ENCODE measurements around the gene TFF3. TPM values are rescaled to one million over a fixed set of nuclear protein-coding genes. Genes with fewer than 3 reads are reported as not detected.

Gene TFF3
- total and polyA plus RNA-seq, 2 of the 13 experiments (the other 11 are each of a cell fraction or from before 2014, with no cell fraction given), result 14.2 to 26.9 TPM

DNA sequence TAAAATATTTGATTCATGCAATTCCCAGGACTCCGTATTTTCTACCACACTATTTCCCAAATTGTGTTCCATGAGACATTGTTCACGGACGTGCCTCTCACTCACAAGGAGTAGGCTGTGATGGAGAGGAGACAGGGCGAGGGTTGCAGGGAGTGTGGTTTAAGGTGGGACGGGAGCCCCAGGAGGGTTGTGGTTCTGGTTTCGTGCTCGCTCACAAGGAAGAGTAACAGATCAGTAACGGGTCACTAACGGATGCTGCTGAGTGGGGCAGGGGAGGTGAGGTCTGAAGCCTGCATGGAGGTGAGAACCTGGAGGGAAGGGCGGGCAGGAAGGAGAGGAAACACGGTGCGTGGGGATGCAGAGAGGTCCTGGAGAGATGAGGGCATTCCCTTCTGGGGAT, 28.8 kb downstream of the TFF3 start (continued):
- TF ChIP-seq, protein P1, sequence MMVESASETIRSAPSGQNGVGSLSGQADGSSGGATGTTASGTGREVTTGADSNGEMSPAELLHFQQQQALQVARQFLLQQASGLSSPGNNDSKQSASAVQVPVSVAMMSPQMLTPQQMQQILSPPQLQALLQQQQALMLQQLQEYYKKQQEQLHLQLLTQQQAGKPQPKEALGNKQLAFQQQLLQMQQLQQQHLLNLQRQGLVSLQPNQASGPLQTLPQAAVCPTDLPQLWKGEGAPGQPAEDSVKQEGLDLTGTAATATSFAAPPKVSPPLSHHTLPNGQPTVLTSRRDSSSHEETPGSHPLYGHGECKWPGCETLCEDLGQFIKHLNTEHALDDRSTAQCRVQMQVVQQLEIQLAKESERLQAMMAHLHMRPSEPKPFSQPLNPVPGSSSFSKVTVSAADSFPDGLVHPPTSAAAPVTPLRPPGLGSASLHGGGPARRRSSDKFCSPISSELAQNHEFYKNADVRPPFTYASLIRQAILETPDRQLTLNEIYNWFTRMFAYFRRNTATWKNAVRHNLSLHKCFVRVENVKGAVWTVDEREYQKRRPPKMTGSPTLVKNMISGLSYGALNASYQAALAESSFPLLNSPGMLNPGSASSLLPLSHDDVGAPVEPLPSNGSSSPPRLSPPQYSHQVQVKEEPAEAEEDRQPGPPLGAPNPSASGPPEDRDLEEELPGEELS (CRISPR knock-in tag; IDR thresholded peaks at IDR 0.05), result no peak

DNA sequence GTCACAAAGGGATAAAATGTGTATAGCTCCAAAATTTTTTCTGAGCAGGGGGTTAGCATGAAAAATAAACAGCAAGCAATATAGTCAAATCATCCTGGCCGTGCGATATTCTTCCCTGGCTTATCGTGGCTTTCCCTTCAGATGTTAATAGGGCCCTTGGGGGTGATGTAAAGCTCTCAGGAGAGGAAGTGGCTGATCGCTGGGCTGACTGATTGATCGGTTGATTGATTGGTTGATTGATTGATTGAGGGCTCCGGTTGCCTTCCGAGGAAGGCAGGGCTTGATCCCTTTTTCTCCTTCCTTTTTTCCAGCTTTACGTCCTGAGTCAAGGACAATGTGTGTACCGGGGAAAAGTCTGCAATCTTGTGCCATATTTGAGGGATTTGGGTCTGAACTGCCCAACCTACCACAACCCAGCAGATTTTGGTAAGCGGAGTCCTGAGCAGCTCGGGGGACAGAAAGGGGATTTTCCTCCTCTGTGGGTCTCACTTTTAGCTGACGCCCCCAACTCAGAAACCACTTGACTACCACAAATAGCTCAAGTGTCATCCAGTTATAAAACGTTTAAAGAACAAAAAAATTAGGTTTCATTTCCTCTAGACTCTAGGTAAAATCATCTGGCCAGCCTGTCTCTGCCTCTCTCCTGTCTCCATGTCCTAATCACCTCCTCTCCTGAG, 29.5 kb downstream of the TFF3 start:
- BruUV-seq (replicated peaks), result no TSS peak
- ChIA-PET POLR2A (no interaction called here), CTCF (ENCODE audit: low intra/inter-chr PET ratio, low total read pairs) (no interaction called here)
- Histone ChIP-seq H3K79me2 (ENCODE audit: insufficient read depth, low read length) (no peaks in the 10 kb centered on the region), H2AFZ (ENCODE audit: low read length) (no peak overlapping the region), H3K4me2 (ENCODE audit: low read depth, low read length) (no peak overlapping the region), H3K4me1 (ENCODE audit: insufficient read depth, low read length) (no peaks in the 10 kb centered on the region), H3K4me3 (replicated peaks in 1 of 3; ENCODE audit: insufficient read depth in 1 of 3, low read depth in 2 of 3, low read length in 3 of 3) (no peak overlapping the region), H3K27me3 (ENCODE audit: control insufficient read depth in 1 of 2, insufficient read depth in 2 of 2, low read length in 2 of 2) (peaks cover 5 to 49% of the 10 kb centered on the region in 2 experiments; a peak in 4 of 5 replicates), H3K9ac (ENCODE audit: insufficient read depth, low read depth, low read length) (no peak overlapping the region), H3K9me3 (ENCODE audit: low read length) (no peaks in the 10 kb centered on the region), H3K36me3 (replicated peaks in 1 of 2; ENCODE audit: control insufficient read depth in 1 of 2, insufficient read depth in 2 of 2, low read length in 2 of 2) (no peaks in the 10 kb centered on the region), H4K20me1 (ENCODE audit: insufficient read depth, low read length) (no peaks in the 10 kb centered on the region), H3K27ac (ENCODE audit: extremely low read length, insufficient read depth, low read length) (no peak overlapping the region)
- intact Hi-C loops (cut with micrococcal nuclease; ENCODE audit: unreplicated experiment) (no loop called here), in situ Hi-C loops (cut with HindIII; ENCODE audit: extremely low pct_ligation_motif_present, low pct_unique_long_range_greater_than_20kb) (no loop called here)
- ATAC-seq, result no peak
- FAIRE-seq, result no peak
- 35% methylated on average over 13 of the region's 13 CpGs for WGBS (ENCODE audit: low lambda C conversion rate)
- DNase-seq (ENCODE audit: low spot score), result no peak
- TF ChIP-seq NFE2L2 (IDR thresholded peaks at IDR 0.05; ENCODE audit: low read length), result no peak
- TF ChIP-seq ZNF354B (CRISPR knock-in tag; IDR thresholded peaks at IDR 0.05), result no peak
- TF ChIP-seq, protein P2, sequence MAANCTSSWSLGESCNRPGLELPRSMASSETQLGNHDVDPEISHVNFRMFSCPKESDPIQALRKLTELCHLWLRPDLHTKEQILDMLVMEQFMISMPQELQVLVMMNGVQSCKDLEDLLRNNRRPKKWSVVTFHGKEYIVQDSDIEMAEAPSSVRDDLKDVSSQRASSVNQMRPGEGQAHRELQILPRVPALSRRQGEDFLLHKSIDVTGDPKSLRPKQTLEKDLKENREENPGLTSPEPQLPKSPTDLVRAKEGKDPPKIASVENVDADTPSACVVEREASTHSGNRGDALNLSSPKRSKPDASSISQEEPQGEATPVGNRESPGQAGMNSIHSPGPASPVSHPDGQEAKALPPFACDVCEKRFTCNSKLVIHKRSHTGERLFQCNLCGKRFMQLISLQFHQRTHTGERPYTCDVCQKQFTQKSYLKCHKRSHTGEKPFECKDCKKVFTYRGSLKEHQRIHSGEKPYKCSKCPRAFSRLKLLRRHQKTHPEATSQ (CRISPR knock-in tag; IDR thresholded peaks at IDR 0.05; ENCODE audit: borderline replicate concordance), result no peak
- TF ChIP-seq JARID2 (CRISPR knock-in tag; IDR thresholded peaks at IDR 0.05; ENCODE audit: insufficient replicate concordance), result no peak
- TF ChIP-seq KDM1A (CRISPR knock-in tag; IDR thresholded peaks at IDR 0.05), result no peak
- TF ChIP-seq GABPA (IDR thresholded peaks at IDR 0.05; ENCODE audit: low read depth, low read length), result no peak
- TF ChIP-seq GABPA (CRISPR knock-in tag; IDR thresholded peaks at IDR 0.05; ENCODE audit: low read depth), result no peak
- no peak for TF ChIP-seq ZNF350 (CRISPR knock-in tag; IDR thresholded peaks at IDR 0.05; ENCODE audit: borderline replicate concordance, low read depth)
- TF ChIP-seq TCF7L2 (IDR thresholded peaks at IDR 0.05; ENCODE audit: low read depth, low read length), result no peak
- no peak for TF ChIP-seq RAD21 (CRISPR knock-in tag; IDR thresholded peaks at IDR 0.05)
- TF ChIP-seq REL (CRISPR knock-in tag; conservative IDR thresholded peaks at IDR 0.05), result no peak
- no peak for TF ChIP-seq AGO1 (IDR thresholded peaks at IDR 0.05; ENCODE audit: low read depth, low read length, poor library complexity, severe bottlenecking)
- TF ChIP-seq CBFB (CRISPR knock-in tag; IDR thresholded peaks at IDR 0.05), result no peak
- TF ChIP-seq, protein P3, sequence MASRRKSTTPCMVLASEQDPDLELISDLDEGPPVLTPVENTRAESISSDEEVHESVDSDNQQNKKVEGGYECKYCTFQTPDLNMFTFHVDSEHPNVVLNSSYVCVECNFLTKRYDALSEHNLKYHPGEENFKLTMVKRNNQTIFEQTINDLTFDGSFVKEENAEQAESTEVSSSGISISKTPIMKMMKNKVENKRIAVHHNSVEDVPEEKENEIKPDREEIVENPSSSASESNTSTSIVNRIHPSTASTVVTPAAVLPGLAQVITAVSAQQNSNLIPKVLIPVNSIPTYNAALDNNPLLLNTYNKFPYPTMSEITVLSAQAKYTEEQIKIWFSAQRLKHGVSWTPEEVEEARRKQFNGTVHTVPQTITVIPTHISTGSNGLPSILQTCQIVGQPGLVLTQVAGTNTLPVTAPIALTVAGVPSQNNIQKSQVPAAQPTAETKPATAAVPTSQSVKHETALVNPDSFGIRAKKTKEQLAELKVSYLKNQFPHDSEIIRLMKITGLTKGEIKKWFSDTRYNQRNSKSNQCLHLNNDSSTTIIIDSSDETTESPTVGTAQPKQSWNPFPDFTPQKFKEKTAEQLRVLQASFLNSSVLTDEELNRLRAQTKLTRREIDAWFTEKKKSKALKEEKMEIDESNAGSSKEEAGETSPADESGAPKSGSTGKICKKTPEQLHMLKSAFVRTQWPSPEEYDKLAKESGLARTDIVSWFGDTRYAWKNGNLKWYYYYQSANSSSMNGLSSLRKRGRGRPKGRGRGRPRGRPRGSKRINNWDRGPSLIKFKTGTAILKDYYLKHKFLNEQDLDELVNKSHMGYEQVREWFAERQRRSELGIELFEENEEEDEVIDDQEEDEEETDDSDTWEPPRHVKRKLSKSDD (CRISPR knock-in tag; IDR thresholded peaks at IDR 0.05; ENCODE audit: low read depth), result no peak
- no peak for TF ChIP-seq ZNF839 (CRISPR knock-in tag; IDR thresholded peaks at IDR 0.05; ENCODE audit: borderline replicate concordance)
- TF ChIP-seq HDAC2 (CRISPR knock-in tag; IDR thresholded peaks at IDR 0.05), result no peak
